HG03095 (cell line): ENCODE measurements around the gene MED16.
A peak's percentile ranks its signal among the peaks of the same experiment; 100 is the strongest.

Experiments used
- ATAC-seq: cut with Tn5 transposase; IDR thresholded peaks from one replicate; pipeline ENCODE4 v1.9.1; 2021; ENCODE audit warnings: moderate library complexity; ENCODE audit not compliant: unreplicated experiment

Gene MED16, protein sequence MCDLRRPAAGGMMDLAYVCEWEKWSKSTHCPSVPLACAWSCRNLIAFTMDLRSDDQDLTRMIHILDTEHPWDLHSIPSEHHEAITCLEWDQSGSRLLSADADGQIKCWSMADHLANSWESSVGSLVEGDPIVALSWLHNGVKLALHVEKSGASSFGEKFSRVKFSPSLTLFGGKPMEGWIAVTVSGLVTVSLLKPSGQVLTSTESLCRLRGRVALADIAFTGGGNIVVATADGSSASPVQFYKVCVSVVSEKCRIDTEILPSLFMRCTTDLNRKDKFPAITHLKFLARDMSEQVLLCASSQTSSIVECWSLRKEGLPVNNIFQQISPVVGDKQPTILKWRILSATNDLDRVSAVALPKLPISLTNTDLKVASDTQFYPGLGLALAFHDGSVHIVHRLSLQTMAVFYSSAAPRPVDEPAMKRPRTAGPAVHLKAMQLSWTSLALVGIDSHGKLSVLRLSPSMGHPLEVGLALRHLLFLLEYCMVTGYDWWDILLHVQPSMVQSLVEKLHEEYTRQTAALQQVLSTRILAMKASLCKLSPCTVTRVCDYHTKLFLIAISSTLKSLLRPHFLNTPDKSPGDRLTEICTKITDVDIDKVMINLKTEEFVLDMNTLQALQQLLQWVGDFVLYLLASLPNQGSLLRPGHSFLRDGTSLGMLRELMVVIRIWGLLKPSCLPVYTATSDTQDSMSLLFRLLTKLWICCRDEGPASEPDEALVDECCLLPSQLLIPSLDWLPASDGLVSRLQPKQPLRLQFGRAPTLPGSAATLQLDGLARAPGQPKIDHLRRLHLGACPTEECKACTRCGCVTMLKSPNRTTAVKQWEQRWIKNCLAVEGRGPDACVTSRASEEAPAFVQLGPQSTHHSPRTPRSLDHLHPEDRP

DNA sequence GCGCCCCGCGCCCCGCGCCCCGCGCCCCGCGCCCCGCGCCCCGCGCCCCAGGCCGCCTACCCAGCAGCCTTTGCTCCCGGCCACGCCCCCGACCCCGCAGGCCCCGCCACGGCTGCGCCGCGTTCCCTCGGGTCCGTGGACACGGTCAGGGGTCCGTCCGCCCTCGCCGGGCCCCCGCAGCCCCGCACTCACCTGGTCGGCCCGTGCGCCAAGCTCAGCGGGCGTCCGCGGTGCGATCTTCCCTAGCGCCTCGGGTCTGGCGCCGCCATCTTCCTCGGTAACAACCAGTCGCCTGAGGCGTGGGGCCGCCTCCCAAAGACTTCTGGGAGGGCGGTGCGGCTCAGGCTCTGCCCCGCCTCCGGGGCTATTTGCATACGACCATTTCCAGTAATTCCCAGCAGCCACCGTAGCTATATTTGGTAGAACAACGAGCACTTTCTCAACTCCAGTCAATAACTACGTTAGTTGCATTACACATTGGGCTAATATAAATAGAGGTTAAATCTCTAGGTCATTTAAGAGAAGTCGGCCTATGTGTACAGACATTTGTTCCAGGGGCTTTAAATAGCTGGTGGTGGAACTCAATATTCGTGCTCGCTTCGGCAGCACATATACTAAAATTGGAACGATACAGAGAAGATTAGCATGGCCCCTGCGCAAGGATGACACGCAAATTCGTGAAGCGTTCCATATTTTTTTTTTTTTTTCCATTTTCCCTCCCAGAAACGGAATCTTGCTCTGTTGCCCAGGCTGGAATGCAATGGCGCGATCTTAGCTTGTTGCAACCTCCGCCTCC, at the start of gene MED16, which contains the start of gene RNU6-9:
TSS of gene MED16 (minus strand) at position 294 of the 796 bp plus-strand sequence. CDS start 2,056 bp downstream, outside the sequence.
TSS of gene RNU6-9 (plus strand) at position 591 of the 796 bp plus-strand sequence.
- ATAC-seq, result peak; percentile 73

DNA sequence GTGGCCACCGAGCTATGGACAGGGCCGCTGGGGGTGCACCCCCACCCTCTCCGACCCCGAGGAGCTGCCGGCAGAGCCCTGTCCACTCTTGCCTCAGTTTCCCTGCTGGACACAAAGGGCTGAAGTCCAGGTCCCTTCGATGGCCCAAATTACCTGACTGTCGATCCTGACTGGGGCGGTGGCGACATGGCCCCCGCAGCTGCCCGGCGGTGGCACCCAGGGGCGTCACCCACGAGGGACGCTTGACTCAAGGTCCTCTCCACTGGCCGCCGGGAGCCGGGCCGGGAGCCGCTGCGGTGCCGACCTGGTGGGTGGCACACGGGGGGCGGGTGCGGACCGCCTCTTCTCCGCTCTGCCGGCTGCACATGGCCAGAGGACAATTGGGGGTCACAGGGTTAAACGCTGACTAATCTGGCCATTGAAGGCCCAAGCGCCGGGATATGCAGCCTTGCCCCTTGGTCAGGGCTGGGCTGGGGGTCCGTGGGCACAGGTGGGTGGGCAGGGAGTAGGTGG, 49.2 kb upstream of the MED16 start:
- no peak for ATAC-seq

- no peak for ATAC-seq
Measured at GRCh38 chr19:941292-942132, 48.5 kb upstream of the MED16 start.

DNA sequence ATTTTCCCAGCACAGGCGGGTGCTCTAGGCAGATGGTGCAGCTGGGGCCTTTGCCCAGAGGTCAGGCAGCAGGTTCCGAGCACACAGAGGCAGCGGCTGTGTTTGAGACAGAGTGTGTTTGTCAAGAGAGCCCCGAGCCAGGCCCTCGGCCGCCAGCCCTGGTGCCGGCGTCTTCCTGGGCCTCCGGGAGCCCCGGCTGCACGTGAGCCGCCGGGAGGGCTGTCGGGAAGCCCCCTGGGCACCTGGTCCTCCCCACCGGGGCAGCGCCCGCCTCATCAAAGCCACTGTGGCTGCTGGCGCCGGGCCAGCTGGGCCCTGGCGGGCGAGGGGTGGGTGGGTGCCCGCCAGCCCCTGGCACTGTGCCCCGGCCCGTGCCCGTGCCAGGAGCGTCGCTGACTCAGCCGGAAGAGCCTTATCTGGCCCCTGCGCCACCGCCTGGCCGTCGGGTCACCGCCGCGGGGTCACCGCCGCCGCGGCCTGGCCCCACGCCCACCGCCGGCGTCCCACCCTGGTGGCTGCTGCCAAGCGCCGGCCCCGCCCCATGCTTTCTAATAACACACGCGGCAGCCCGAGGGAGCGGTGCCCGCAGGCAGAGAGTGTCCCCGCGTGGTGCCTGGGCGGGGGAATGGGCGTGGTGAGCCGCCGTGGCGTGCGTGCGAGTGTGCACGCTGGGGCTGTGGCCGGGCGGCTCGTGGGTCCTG, 47.8 kb upstream of the MED16 start:
- no peak for ATAC-seq

GRCh38 chr19:939922-940321, 46.9 kb upstream of the MED16 start:
- no peak for ATAC-seq

GRCh38 chr19:939439-939838, 46.5 kb upstream of the MED16 start:
- no peak for ATAC-seq

- no peak for ATAC-seq
Measured at GRCh38 chr19:938233-938923, 45.4 kb upstream of the MED16 start.

- ATAC-seq, result no peak
Measured at GRCh38 chr19:937259-937694, 44.3 kb upstream of the MED16 start.

DNA sequence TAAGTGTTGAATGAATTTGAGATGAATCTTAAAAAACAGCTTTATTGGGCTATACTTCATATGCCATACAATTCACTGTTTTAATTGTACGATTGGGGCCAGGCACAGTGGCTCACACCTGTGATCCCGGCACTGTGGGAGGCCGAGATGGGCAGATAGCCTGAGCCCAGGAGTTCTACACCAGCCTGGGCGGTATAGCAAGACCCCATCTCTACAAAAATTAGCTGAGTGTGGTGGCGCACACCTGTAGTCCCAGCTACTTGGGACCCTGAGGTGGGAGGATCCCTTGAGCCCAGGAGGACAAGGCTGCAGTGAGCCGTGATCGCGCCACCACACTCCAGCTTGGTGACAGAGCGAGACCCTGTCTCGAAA, 43.2 kb upstream of the MED16 start:
- ATAC-seq, result no peak

DNA sequence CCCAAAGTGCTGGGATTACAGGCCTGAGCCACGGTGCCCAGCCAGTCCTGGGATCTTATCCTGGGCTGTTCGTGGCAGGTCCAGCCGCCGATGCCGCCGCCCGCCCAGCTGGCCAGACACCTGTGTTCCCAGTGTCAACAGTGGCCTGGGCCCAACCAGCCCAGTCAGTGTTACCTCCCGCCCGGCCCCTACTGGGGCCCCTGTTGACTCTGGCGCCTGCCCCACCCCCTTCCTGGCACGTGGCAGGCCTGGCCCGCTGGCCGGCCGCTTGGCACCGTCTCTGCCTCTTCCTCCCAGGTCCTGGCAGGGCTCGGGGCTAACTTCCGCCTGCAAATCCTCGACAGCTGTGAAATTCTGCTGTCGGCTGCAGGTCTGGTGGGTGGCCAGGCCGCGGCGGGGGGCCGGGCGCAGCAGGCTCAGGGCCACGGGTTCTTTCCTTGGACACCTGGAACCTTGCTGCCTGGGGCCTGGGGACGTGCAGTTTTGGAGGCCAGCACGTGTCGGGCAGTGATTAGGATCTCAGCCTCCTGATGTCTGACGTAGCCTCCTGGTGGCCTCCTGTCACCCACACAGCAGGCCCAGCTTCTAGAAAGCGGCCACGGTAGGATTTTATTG, 42.0 kb upstream of the MED16 start:
- no peak for ATAC-seq

GRCh38 chr19:934197-934840, 41.3 kb upstream of the MED16 start:
- no peak for ATAC-seq

GRCh38 chr19:933553-933882, 40.5 kb upstream of the MED16 start:
- no peak for ATAC-seq

- ATAC-seq, result no peak
Measured at GRCh38 chr19:932648-933552, 39.9 kb upstream of the MED16 start.

DNA sequence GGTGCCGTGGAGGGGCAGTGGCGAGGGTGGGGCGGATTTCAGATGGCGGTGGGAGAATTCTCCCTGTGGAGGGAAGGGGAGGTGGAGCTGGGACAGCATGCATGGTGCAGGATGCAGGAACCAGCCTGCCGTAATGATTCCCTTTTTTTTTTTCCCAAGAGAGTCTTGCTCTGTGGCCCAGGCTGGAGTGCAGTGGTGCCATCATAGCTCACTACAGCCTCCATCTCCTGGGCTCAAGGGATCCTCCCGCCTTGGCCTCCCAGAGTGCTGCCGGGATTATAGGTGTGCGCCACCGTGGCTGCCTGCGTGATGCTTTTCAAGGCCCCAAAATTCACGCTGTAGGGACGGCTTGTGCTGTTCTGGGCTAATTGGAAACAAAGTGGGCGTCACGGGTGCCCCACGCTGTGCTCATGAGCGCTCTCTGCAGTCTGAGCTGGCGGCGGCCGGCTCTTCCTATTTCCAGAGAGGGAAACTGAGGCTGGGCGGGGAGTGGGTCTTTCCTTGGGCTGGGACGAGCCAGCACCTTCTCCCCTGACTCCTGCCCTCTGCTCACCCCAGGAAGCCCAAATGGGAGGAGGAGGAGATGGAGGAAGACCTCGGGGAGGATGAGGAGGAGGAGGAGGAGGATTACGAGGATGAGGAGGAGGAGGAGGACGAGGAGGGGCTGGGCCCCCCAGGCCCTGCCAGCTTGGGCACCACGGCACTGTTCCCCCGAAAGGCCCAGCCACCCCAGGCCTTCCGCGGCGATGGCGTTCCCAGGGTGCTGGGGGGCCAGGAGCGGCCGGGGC, 39.1 kb upstream of the MED16 start:
- ATAC-seq, result no peak

DNA sequence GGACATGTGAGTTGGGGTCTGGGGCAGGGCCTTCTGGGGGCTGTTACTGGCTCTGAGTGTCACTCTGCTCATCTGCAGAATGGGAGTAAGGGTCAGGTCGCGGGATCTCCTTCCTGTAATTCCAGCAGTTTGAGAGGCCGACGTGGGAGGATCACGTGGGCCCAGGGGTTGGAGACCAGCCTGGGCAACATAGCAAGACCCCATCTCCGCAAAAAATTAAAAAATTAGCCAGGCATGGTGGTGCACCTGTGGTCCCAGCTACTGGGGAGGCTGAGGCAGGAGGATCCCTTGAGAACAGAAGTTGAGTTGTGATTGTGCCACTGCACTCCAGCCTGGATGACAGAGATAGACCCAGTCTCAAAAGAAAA, 36.9 kb upstream of the MED16 start:
- ATAC-seq, result no peak

DNA sequence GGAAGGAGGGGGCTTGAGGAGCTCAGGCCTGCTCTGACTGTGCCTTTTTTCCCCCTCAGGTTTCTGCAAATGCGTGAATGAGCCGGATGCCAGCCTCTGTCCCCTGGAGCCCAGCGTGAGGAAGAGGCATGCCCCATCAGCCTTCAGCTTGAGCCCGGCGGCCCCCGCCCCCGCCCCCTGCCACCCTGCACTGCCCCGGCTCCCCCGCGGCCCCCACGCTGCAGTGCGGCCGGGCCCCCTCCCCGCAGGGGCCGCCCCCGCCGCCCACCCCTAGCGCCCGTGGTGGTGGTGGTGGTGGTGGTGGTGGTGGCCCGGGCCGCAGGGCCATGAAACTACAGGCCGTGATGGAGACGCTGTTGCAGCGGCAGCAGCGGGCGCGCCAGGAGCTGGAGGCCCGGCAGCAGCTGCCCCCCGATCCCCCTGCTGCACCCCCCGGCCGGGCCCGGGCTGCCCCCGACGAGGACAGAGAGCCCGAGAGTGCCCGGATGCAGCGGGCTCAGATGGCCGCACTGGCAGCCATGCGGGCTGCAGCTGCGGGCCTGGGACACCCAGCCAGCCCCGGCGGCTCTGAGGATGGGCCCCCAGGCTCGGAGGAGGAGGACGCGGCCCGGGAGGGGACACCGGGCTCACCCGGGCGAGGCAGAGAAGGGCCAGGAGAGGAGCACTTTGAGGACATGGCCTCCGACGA, 36.4 kb upstream of the MED16 start:
- ATAC-seq, result no peak
